Prostate gland (tissue), 2 donors: Measurements from ENCODE around the gene RALGDS. TPM values are rescaled to one million over a fixed set of nuclear protein-coding genes. Genes with fewer than 3 reads are reported as not detected.
"Not testable (repeated sequence)": the region's sequence is repeated elsewhere in the genome, so short reads cannot be mapped to it uniquely, and the experiment has no call there.

ENCODE experiments used
- DNase-seq: peaks from one replicate; pipeline ENCODE4 v3.0.0-alpha.2; 2019; ENCODE audit warnings: low spot score
- H3K27ac ChIP-seq, 2 donors: fragments of 200-600 bp; sonication (generic); 2 replicates each; pipeline ENCODE4 v1.5.1; 2017 to 2019
- H3K27me3 ChIP-seq: fragments of 200-600 bp; sonication (generic); replicated peaks from 2 replicates; pipeline ENCODE4 v1.5.1; 2019; ENCODE audit not compliant: insufficient read depth
- H3K36me3 ChIP-seq, 2 donors: fragments of 200-600 bp; sonication (generic); 1 replicate in 1 of 2; 2 replicates in 1 of 2; pipeline versions ENCODE4 v1.5.1 to v1.8.1; 2017 to 2019
- H3K4me1 ChIP-seq: fragments of 200-600 bp; sonication (generic); replicated peaks from 2 replicates; pipeline ENCODE4 v1.5.1; 2019
- H3K4me3 ChIP-seq, 2 donors: fragments of 200-600 bp; sonication (generic); 2 replicates each; pipeline ENCODE4 v1.5.1; 2017 to 2019
- H3K9me3 ChIP-seq: fragments of 200-600 bp; sonication (generic); 2 replicates; pipeline ENCODE4 v1.5.1; 2017
- CTCF ChIP-seq, 4 experiments: fragments of 200-600 bp in 2 of 4; fragments of 450-650 bp in 2 of 4; sonication (generic) in 2 of 4; IDR thresholded peaks; 1 replicate in 3 of 4; 2 replicates in 1 of 4; pipeline ENCODE4 v1.5.1; 2016 to 2019; ENCODE audit warnings: antibody characterized with exemption in 4 of 4, mild to moderate bottlenecking in 2 of 4, moderate library complexity in 2 of 4
- POLR2A ChIP-seq: fragments of 450-650 bp; IDR thresholded peaks from one replicate; pipeline ENCODE4 v1.6.1; 2016; ENCODE audit warnings: antibody characterized with exemption, mild to moderate bottlenecking
- POLR2AphosphoS5 ChIP-seq: sonication (generic); formaldehyde crosslinking; IDR thresholded peaks from one replicate; pipeline ENCODE4 v1.6.1; 2017; ENCODE audit warnings: antibody characterized with exemption
- WGBS: methylation state at CpG from one replicate; pipeline ENCODE4 v1.1.5; 2018; 5-methylcytosine and 5-hydroxymethylcytosine counted together
- intact Hi-C: fragments of 100-400 bp; cut with DNase I; formaldehyde crosslinking; loops from one replicate; pipeline ENCODE4 v1.14.2; 2022
- total RNA-seq, 2 donors: library from RNA; depleted of rRNA; stranded (reverse); fragments of >200 nt; gene quantifications; one replicate each; pipeline ENCODE4 v1.1.0, GENCODE V29; 2016

RALGDS gene
- total RNA-seq, 2 donors from 2014 or later = 49.6 to 77.4 TPM

GRCh38 chr9:133073086-133074014, 47.7 kb downstream of the RALGDS start:
- intact Hi-C loops = no loop called here
- Histone ChIP-seq H3K27me3 (no peaks in the 10 kb centered on the region), H3K9me3 (no peaks in the 10 kb centered on the region), H3K4me1 (no peaks in the 10 kb centered on the region), H3K27ac (no peak overlapping the region), H3K4me3 (no peak overlapping the region), H3K36me3 (no peaks in the 10 kb centered on the region)
- WGBS = 85% methylated on average over 12 of the region's 12 CpGs
- TF ChIP-seq CTCF (IDR thresholded peaks at IDR 0.05) (no peak), POLR2A (no peak), POLR2AphosphoS5 (no peak)
- no peak for DNase-seq

GRCh38 chr9:133072210-133072609, 48.8 kb downstream of the RALGDS start:
- H3K27ac ChIP-seq, H3K9me3 ChIP-seq, H3K27me3 ChIP-seq, DNase-seq, H3K36me3 ChIP-seq, H3K4me1 ChIP-seq, H3K4me3 ChIP-seq, intact Hi-C loops: not testable (repeated sequence)
- 93% methylated on average over 5 of the region's 5 CpGs for WGBS

- no peak for TF ChIP-seq POLR2A
- Histone ChIP-seq H3K9me3 (no peaks in the 10 kb centered on the region), H3K4me1 (no peaks in the 10 kb centered on the region), H3K27ac (no peak overlapping the region), H3K4me3 (no peak overlapping the region), H3K36me3 (no peaks in the 10 kb centered on the region), H3K27me3 (no peaks in the 10 kb centered on the region)
- intact Hi-C loops = no loop called here
- 96% methylated on average over 7 of the region's 33 CpGs for WGBS
- DNase-seq = no peak
Measured at GRCh38 chr9:133071484-133072150, 49.4 kb downstream of the RALGDS start.

GRCh38 chr9:133070985-133071384, 50.1 kb downstream of the RALGDS start:
- H3K4me3 ChIP-seq, H3K36me3 ChIP-seq, intact Hi-C loops, H3K4me1 ChIP-seq, H3K9me3 ChIP-seq, H3K27me3 ChIP-seq, DNase-seq, H3K27ac ChIP-seq: not testable (repeated sequence)
- 100% methylated on average over 4 of the region's 31 CpGs for WGBS

GRCh38 chr9:133070500-133070961, 50.5 kb downstream of the RALGDS start:
- DNase-seq, H3K36me3 ChIP-seq, H3K4me1 ChIP-seq, intact Hi-C loops, H3K27ac ChIP-seq, H3K4me3 ChIP-seq, H3K9me3 ChIP-seq, H3K27me3 ChIP-seq: not testable (repeated sequence)
- 86% methylated on average over 17 of the region's 17 CpGs for WGBS

GRCh38 chr9:133068431-133068830, 52.6 kb downstream of the RALGDS start:
- H3K27ac ChIP-seq, H3K4me1 ChIP-seq, H3K9me3 ChIP-seq, H3K27me3 ChIP-seq, DNase-seq, H3K36me3 ChIP-seq, H3K4me3 ChIP-seq, intact Hi-C loops: not testable (repeated sequence)
- 88% methylated on average over 1 of the region's 15 CpGs for WGBS

GRCh38 chr9:133067813-133068212, 53.2 kb downstream of the RALGDS start:
- no peak overlapping the region for H3K4me3 ChIP-seq
- intact Hi-C loops = no loop called here
- TF ChIP-seq CTCF (IDR thresholded peaks at IDR 0.05) (no peak), POLR2A (no peak), POLR2AphosphoS5 (no peak)
- no peaks in the 10 kb centered on the region for H3K9me3 ChIP-seq
- H3K27ac ChIP-seq = no peak overlapping the region
- no peak for DNase-seq
- 52% methylated on average over 11 of the region's 11 CpGs for WGBS
- H3K4me1 ChIP-seq = no peaks in the 10 kb centered on the region
- no peaks in the 10 kb centered on the region for H3K27me3 ChIP-seq
- no peaks in the 10 kb centered on the region for H3K36me3 ChIP-seq
